AG20443 (cell line): Measurements from ENCODE around the gene HINT3.
"Not testable (repeated sequence)": the region's sequence is repeated elsewhere in the genome, so short reads cannot be mapped to it uniquely, and the experiment has no call there.

ENCODE experiments used
- DNase-seq: peaks from one replicate; pipeline ENCODE4 v3.0.0; 2012; ENCODE audit warnings: low spot score, mixed read lengths

The HINT3 gene

GRCh38 chr6:126002755-126003679 lies 46.4 kb downstream of the HINT3 start:
- no peak for DNase-seq

DNA sequence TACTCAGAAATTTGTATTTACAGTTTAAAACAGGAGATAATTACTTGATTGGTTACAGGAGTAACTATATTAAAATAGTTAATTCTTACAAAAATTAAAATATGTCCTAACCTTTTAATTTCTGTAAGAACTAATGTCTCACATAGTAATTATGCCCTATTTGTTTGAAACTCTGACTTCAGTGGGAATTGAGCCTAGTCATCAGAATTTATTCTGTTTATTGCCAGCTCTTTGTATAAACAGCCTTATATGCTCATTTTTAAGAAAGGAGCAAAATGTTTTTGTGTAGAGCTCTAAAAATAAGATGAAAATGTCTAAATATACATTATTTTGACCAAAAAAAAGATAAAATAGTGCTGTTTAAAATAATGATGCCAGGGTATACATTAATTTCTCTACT lies 51.2 kb downstream of the HINT3 start:
- DNase-seq = no peak

- no peak for DNase-seq
Observed at GRCh38 chr6:126010040-126010439, 53.5 kb downstream of the HINT3 start.

GRCh38 chr6:126015863-126016262 lies 59.3 kb downstream of the HINT3 start:
- DNase-seq = no peak

GRCh38 chr6:126016591-126016990 lies 60.0 kb downstream of the HINT3 start:
- DNase-seq = no peak

DNA sequence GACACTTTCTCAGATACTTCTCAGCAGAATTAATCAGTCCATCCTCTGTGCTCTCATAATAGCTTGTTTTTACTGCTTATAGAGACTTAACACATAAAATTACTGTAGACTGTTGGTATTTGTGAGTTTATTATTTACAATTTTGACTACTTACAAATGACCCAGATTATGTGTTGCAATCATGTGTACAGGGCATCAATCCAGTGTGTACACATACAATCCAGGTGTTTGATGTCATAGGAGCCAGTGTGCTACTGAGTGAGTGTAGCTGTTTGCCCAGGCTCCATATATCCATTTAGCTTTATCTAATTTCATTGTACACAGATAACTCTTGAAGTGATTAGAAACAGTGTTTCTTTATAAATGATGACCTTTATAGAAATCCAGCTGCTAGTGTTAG lies 61.1 kb downstream of the HINT3 start:
- DNase-seq = no peak

DNA sequence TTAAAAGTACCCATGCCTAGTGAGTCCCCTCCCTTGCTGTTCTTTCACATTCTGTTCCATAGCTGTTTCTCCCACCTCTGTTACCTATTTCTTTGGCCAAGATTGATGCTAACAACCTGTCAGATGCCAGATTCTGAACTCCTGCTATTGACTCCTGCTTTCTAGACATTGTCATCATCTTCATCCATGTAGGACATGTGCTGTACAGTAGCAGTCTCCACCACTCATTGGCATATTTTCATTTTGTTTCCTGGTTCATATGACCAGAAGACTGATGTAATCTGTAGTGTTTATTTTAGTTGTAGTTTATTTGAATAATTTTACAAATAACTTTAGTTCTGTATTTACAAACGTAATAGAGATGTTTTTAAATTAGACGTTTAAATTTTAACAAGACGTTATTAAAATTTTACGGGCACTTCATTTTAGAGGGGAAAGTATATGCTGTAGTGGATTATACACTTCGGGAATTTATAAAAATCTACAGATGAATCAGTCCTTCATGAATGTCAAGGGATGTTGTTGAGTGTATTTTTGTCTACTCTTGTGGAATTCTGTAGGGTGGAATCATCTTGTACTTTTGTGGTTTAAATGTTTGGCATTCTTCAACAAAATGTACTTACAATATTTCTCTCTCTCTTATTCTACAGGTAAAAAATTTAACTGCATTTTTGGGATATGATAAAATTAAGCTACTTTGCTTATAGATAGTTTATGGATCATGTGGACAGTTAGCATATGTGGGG lies 63.9 kb downstream of the HINT3 start:
- DNase-seq = no peak

- DNase-seq = not testable (repeated sequence)
Observed at GRCh38 chr6:126023474-126023873, 66.9 kb downstream of the HINT3 start.

GRCh38 chr6:126026001-126026400 lies 69.4 kb downstream of the HINT3 start:
- DNase-seq = no peak

DNA sequence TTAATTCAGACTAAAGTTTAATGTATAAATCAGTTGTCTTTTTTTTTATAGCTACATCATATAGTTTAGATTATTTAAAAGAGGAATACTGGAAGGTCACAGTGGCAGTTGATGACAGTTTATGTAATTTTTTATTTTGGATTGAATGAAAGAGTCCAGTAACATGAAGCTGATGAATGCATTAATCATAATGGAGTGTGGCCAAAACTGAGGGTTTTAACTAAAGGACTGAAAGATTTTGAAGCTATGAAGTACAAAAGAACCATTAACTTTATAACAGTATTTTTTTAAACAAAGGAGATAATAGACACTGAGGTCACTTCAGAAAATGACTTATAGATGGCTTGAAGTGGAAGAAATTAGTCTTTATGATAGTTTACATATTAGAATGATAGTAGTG lies 71.0 kb downstream of the HINT3 start:
- no peak for DNase-seq
